HG03460 (cell line): Measurements from ENCODE around the gene SRC.

Experiments used
- ATAC-seq: cut with Tn5 transposase; IDR thresholded peaks from one replicate; pipeline ENCODE4 v1.9.1; 2021; ENCODE audit not compliant: unreplicated experiment

The SRC gene

DNA sequence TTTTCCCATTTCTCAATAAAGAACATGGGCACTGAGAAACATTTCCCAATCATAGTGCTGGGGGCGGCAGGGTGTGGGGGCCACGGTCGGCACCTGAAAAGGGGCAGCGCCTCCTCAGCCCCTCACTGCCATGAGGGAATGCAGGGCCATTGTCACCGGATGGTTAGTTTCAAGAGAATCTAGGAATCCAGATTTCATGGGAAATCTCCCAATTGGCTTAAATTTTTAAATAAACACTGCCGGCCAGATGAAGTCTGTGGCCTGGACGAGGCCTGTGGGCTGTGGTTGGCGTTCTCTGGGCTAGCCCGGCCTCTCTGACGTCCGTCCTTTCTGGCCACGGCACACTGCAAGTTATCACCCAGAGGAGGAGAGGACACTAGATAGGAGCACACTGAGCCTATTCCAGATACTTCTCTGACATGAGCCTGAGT, 30.9 kb upstream of the SRC start:
- ATAC-seq = no peak

GRCh38 chr20:37315452-37316110, 30.4 kb upstream of the SRC start:
- ATAC-seq = peak; percentile 48

GRCh38 chr20:37316116-37316774, 29.7 kb upstream of the SRC start:
- peak; percentile 84 for ATAC-seq

DNA sequence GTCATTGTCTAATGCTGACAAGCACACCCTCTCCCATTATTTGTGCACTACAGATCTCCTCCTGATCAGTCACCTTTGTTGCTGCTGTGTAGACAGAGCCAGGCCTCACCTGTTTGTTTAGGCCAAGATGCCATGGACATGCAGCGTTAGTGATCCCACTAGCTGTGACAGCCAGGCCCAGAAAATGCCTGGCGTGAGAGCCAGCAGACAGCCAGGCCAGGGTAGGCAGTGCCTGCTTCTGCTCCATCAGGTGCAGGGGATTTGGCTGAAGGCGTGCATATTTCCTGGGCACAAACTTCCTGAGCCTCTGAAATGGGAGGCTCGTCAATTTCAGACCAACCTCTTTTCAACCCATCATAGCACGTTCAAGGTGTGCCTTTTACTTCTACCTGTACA, 29.2 kb upstream of the SRC start:
- ATAC-seq = no peak

DNA sequence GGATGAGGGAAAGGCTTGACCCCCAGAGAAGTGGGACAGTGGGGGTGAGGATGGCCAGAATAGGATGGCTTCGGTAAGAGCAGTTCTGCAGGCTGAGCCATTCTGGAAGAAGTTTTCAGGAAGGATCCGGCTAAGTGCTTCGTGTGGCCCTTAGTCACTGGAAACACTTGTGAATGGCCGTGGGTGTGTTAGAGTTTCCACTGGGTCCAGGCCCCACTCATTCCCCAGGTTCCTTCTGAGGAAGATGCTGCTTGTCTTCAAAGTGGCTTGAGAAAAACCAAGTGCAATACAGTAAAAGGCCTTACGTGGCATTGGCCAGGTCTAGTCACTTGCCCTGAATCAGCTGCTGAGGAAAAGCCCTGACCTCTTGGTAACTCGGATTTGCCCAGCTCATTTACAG, 28.6 kb upstream of the SRC start:
- ATAC-seq = no peak

- no peak for ATAC-seq
These were observed 27.8 kb upstream of the SRC start for GRCh38 chr20:37317994-37318640.

GRCh38 chr20:37319151-37319671, 26.7 kb upstream of the SRC start:
- ATAC-seq = no peak

GRCh38 chr20:37323985-37324384, 22.0 kb upstream of the SRC start:
- no peak for ATAC-seq

DNA sequence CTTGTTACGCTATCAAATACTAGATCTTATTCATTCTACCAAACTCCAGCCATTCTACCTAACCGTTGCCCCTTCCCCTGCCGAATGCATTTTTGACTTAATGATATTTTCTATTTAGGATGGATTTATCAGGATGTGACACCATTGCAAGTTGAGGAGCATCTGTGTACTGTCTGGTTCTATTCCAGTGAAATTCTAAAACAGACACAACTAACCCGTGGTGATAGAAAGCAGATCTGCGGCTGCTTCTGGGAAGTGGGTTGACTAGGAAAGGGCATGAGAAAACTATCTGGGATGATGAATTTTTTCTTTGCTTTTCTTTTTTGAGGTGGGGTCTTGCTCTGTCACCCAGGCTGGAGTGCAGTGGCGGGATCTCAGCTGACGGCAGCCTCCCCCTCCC, 20.7 kb upstream of the SRC start:
- ATAC-seq = no peak

DNA sequence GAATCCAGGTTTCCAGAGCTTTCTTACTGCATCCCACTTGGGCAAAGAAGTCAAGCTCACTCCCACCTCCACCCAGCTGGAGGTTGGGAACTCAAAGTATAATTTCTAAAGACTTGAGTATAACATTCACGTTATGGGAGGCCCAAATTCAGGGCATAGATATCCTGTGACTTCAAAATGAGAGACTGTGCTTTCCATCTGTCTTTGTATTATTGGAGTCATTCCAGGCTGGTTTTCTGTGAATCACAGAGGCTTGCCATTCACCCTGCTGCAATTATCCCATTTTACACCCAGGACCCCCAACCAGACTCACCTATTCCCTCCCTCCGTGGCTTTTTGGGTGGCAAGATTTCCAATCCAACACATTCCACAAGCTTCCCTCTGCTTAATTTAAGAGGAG, 19.3 kb upstream of the SRC start:
- ATAC-seq = no peak

DNA sequence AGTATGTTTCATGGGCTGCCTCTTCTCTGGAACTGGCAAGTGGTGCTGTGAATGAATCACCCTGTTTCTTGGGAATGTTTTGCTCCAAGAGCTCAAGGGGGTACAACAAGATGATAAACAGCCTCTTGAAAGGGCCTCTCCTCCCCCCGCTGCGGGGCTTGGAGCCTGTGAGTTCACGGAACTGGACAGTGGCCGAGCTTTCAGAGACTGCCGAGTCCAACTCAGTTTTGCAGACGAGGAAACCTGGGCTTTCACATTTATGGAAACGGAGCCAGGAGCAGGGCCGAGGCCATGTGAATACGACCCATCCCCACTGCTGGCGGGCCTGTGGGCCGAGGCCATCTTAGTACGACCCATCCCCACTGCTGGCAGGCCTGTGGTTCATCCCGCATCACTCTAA, 18.2 kb upstream of the SRC start:
- no peak for ATAC-seq

GRCh38 chr20:37328149-37328945, 17.6 kb upstream of the SRC start:
- no peak for ATAC-seq

DNA sequence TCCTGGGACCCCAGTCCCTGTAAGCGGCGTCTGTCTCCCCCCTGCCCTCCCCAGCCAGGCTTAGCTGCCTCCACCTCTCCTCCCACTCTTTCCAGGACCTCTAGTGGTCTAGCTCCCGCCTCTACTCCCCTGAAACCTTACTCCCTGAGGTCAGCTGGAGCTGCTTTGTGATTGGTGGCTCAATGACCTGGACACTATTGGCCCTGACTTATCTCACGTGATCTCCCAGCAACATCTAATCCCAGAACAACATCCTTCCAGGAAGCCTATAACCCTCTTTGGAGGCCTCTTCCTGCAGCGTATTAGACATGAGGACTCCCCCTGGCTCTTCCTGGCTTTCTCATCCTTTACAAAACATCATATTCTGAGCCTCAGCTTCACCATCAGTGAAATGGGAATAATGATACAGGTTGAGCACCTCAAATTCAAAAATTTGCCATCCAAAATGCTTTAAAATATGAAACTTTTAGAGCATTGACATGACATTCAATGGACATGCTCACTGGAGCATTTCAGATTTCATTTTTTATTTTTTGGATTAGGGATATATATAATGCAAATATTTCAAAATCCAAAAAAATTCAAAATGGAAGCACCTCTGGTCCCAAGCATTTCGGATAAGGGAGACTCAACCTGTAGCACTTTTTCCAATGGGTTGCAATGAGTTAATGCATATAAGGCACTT, 16.3 kb upstream of the SRC start:
- ATAC-seq = no peak

GRCh38 chr20:37330316-37330715, 15.6 kb upstream of the SRC start:
- ATAC-seq = no peak

DNA sequence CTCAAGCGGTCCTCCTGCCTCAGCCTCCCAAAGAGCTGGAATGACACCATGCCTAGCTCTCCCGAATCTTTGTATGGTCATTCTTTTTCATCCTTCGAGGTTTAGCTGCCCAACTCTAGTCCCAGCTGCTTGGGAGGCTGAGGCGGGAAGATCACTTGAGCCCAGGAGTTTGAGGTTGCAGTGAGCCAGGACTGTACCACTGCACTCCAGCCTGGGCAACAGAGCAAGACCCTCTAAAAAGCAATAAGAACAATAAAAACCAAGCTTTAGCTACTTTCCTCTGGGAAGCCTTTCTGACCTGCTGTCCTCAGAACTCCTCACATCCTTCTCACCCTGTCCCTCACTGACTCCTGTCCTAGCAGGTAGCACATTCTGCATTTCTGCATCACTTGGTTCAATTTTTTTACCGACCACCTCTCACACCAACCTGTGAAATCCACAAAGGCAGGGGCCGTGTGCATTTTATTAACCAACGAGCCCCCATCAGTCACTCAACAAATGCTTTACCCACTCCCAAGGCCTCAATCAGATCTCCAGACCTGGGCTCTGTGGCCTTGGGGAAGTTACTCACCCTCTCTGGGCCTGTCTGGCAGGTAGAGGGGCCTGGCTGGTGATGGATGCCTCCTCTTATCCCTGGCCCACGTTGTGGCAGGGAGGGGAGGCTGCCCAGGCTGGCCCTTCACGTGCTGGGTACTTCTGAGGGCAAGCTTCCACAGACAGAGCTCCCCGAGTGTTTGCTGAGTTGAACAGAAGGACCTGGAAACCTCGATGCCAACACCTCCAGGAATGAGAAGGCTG, 14.7 kb upstream of the SRC start:
- ATAC-seq = no peak

DNA sequence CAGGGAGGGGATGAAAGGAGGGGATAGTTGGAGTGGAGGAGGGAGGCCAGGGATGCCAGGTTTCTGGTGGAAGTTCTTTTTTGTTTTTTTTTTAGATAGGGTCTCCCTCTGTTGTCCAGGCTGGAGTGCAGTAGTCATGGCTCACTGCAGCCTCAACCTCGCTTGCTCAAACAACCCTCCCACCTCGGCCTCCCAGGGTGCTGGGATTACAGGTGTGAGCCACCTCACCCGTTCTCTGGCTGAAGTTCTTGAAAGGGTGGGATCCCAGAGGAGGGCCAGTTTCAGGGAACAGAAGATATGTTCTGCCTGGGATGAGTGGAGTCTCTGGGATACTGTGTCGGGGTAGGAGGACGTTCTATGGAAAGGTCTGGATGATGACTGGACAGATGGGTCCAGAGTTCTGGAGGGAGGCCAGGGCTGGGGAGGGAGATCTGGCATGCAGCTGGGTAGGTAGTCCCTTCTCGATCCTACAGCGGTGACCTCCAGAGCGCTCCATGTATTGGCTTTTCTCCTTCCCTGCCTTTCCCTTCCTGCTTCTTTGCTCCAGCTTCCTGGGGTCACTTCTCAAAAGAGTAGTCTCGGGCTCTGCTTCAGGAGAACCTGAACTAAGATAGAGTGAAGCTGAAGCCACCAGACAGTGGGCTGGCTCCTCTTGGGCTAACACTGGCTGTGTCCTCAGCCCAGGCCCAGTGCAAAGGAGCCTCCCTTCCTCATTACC, 12.7 kb upstream of the SRC start:
- no peak for ATAC-seq

DNA sequence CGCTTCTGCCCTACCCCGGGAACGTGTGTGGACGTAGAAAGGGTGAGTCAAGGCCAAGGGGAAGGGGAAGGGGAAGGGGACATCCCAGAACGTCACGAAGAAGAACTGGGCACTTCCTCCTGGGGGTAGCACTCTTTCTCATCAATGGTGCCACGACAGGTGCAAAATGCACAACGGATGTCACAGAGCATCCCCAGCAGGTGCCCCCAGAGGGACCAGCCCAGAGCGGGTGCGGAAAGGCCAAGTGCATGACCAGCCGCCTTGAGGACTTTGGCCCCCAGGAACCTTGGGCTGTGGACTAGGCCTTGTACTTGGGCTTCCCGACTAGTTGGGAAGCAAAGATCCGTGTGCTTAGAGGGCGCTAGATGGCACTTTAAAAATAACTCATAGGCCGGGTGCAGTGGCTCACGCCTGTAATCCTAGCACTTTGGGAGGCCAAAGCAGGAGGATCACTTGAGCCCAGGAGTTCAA, 12.1 kb upstream of the SRC start:
- ATAC-seq = no peak

DNA sequence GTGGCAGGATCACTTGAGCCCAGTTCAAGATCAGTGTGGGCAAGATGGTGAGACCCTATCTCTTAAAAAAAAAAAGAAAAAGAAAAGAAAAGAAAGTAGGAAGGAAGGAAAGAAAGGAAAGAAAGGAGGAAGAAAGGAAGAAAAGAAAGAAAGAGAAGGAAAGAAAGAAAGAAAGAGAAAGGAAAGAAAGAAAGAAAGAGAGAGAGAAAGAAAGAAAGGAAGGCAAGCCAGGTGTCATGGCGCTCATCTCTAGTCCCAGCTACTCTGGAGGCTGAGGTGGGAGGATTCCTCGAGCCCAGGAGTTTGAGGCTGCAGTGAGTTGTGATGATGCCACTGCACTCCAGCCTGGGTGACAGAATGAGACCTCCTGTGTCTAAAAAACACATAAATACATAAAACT, 11.5 kb upstream of the SRC start:
- no peak for ATAC-seq

DNA sequence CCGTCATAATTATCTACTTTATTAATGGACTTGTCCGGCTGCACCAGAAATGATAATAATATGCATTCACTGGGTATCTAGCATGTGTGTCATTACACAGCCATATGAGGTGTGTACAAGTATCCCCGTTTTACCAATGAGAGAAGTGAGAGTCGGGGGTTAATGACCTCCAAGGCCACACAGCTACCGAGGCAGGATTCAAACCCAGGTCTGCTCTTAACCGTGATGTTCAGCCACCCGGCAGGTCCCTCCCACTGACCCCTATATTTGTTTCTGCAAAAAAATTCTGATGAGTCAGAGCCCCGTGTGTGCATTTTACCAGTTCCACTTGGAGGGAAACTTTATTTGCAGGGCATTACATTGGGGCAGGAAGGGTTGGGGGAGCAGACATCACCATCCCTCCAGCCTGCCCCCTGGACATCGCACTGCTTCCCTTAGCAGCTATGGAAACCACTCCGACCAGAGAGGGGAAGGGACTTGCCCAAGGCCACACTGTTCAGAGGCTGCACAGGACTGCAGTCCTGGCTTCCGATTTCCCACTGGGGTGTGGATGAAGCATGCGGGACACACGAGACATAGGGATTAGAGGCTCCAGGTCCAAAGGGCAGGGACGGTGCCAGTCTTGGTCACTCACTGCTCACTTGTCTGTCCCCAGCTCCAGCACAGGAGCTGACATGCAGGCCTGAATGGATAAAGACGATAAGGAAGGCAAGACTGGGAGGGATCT, 10.1 kb upstream of the SRC start:
- ATAC-seq = no peak
